ENCODE measurements around the gene L3MBTL1. TPM values are rescaled to one million over a fixed set of nuclear protein-coding genes. Genes with fewer than 3 reads are reported as not detected.

The L3MBTL1 gene
- total RNA-seq (2013), result 3.9 TPM
- 1 to 10 TPM in 1 of 3 donors, under 1 TPM in 2; 0.31 to 9.0 (median 0.36) TPM for polyA plus RNA-seq
- polyA minus RNA-seq, result 5.8 and 7.1 TPM in 2 replicates
- 0.35 to 5.3 (median 2.2) reads per million in 11 experiments for total RNA-seq

DNA sequence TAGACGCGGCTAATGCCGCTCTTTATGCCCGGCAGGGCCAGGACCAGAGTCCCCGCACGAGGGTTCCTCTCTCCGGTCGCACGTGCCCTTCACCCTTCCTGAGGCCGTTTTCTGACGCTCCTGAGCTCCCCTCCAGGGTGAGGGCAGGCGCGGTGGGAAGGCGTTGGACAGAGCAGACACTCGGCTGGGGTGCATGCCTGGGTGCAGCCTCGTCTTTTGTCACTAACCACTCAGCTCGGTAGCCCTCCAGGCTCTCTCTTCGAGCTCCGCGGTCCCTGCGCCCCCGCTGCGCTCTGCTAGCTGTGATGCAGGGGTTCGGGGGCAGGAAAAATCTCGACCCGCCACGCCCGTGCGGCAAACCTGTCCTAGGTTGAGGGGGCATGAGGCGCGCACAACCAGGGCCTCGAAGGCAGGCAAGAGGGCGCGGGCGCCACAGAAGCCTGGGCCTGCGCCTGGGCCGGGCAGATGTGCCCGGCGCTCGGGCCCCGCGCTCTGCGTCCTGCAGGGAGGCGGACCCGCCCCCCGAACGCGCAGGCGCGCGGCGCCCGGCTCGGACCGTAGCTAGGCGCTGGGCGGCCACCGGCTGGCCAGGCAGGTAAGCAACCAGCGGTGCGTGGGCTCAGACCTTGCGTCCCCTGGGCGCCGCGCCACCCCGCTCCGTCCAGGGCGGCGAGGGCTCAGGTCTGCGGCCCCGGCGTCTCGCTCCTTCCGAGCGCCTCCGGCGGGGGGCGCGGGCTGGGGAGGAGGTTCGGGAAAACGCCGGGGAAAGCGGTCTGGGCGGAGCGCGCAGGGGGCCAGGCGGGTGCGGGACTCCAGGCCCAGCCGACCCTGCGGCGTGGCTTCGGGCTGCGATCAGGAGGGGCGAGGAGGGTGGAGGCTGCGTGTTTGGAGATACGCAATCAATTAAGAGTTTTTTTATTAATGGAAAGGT, at the start of gene L3MBTL1:
TSS of gene L3MBTL1 (plus strand) at position 548 of the 931 bp plus-strand sequence. CDS start 5,807 bp downstream, outside the sequence.
- no peak within 1 kb of the TSS for H3K27ac Mint-ChIP-seq
- 5% methylated on average over 85 of the region's 95 CpGs for WGBS (ENCODE audit: insufficient coverage)
- peak within 1 kb of the TSS; percentile 77 to 87 for H3K4me3 Mint-ChIP-seq
- Histone ChIP-seq H3K9me3 (replicated peaks in 1 of 2; ENCODE audit: control insufficient read depth in 1 of 2, insufficient read depth in 1 of 2, low read length in 2 of 2) (peaks cover 0 to 16% of the 10 kb centered on the region in 2 donors), H4K20me1 (ENCODE audit: insufficient read depth, low read length) (no peaks in the 10 kb centered on the region), H3K79me2 (ENCODE audit: insufficient read depth, low read length) (no peaks in the 10 kb centered on the region), H3K27ac (ENCODE audit: low read depth in 1 of 2, low read length in 2 of 2) (no peak within 1 kb of the TSS), H2AFZ (ENCODE audit: insufficient read depth, low read depth, low read length, poor library complexity, severe bottlenecking) (peak within 1 kb of the TSS; percentile 82), H3K4me1 (ENCODE audit: control insufficient read depth in 1 of 2, insufficient read depth in 2 of 2, low read length in 2 of 2) (peaks cover 6 to 16% of the 10 kb centered on the region in 2 donors), H3K4me3 (replicated peaks in 1 of 3; ENCODE audit: low read depth in 2 of 3, low read length in 3 of 3) (peak within 1 kb of the TSS; percentile 32 to 78 (median 42)), H3K9ac (ENCODE audit: insufficient read depth, low read length, poor library complexity, severe bottlenecking) (peak within 1 kb of the TSS; percentile 46), H3K36me3 (replicated peaks in 1 of 2; ENCODE audit: control insufficient read depth in 1 of 2, insufficient read depth in 2 of 2, low read length in 2 of 2) (no peaks in the 10 kb centered on the region), H3K27me3 (ENCODE audit: control insufficient read depth in 2 of 2, insufficient read depth in 2 of 2, low read length in 2 of 2) (peaks cover 24 to 42% of the 10 kb centered on the region in 2 donors), H3K4me2 (replicated peaks; ENCODE audit: extremely low read depth, low read length, poor library complexity, severe bottlenecking) (peak within 1 kb of the TSS; percentile 85)
- peaks cover 0 to 15% (median 0%) of the 10 kb centered on the region in 7 donors for H3K9me3 Mint-ChIP-seq
- H3K27me3 Mint-ChIP-seq (ENCODE audit: low read depth in 3 of 3), result peaks cover 47 to 63% (median 56%) of the 10 kb centered on the region in 3 donors
- peaks cover 11% of the 10 kb centered on the region for H3K4me1 Mint-ChIP-seq
- no peak for DNase-seq
- TF ChIP-seq, protein P1, sequence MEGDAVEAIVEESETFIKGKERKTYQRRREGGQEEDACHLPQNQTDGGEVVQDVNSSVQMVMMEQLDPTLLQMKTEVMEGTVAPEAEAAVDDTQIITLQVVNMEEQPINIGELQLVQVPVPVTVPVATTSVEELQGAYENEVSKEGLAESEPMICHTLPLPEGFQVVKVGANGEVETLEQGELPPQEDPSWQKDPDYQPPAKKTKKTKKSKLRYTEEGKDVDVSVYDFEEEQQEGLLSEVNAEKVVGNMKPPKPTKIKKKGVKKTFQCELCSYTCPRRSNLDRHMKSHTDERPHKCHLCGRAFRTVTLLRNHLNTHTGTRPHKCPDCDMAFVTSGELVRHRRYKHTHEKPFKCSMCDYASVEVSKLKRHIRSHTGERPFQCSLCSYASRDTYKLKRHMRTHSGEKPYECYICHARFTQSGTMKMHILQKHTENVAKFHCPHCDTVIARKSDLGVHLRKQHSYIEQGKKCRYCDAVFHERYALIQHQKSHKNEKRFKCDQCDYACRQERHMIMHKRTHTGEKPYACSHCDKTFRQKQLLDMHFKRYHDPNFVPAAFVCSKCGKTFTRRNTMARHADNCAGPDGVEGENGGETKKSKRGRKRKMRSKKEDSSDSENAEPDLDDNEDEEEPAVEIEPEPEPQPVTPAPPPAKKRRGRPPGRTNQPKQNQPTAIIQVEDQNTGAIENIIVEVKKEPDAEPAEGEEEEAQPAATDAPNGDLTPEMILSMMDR (IDR thresholded peaks at IDR 0.05), result no peak
- H3K36me3 Mint-ChIP-seq, result no peaks in the 10 kb centered on the region
- intact Hi-C loops (cut with micrococcal nuclease), result no loop called here

DNA sequence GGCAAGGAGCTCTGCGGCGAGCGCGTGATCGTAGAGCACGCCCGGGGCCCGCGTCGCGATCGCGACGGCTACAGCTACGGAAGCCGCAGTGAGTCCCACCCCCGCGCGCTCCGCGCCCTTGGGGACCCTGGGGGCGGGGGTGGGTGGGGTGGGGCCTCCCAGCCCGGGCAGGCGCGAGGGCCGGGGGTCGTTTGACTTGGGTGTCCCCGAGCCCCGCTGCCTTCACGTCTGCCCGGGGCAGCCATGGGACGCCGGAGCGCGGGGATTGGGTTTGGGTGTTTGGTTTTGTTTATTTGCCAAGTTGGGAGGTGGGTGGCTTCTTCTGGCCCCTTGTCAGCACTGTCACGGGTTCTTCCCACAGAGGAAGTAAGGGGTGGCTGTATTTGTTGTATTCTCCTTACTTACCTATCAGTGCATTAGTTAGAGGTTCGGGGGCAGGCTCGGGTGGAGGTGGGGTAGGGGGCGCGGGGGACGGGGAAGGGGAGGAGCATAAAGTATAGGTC, 49.0 kb upstream of the L3MBTL1 start:
- H3K4me1 ChIP-seq (ENCODE audit: control insufficient read depth in 1 of 2, insufficient read depth in 2 of 2, low read length in 2 of 2), result peaks cover 13 to 19% of the 10 kb centered on the region in 2 donors
- H3K4me2 ChIP-seq (replicated peaks; ENCODE audit: extremely low read depth, low read length, poor library complexity, severe bottlenecking), result peak overlapping the region; percentile 86
- 0% methylated on average over 5 of the region's 41 CpGs for WGBS (ENCODE audit: insufficient coverage)
- intact Hi-C loops (cut with micrococcal nuclease), result loop anchor here (5.0 to 10.0 kb wide), 4 partner anchors 134 to 754 kb away; partner anchors contain the start of genes IFT52 (in 2 of the 2), OSER1 (in 2 of the 2) and MYBL2 (in 1 of the 2)
- peak overlapping the region; percentile 99 for H3K9ac ChIP-seq (ENCODE audit: insufficient read depth, low read length, poor library complexity, severe bottlenecking)
- H3K27me3 ChIP-seq (ENCODE audit: control insufficient read depth in 2 of 2, insufficient read depth in 2 of 2, low read length in 2 of 2), result no peaks in the 10 kb centered on the region
- H3K27ac Mint-ChIP-seq, result peak overlapping the region; percentile 80 to 99 (median 92)
- H3K27ac ChIP-seq (ENCODE audit: low read depth in 1 of 2, low read length in 2 of 2), result peak overlapping the region; percentile 93 to 99
- TF ChIP-seq, protein P1 (IDR thresholded peaks at IDR 0.05), result no peak
- peaks cover 23% of the 10 kb centered on the region for H3K4me1 Mint-ChIP-seq
- DNase-seq, result peak in 2 of 3 donors; percentile 23 to 37
- H3K36me3 Mint-ChIP-seq, result peaks cover 41 to 46% of the 10 kb centered on the region in 2 donors
- no peak overlapping the region for H2AFZ ChIP-seq (ENCODE audit: insufficient read depth, low read depth, low read length, poor library complexity, severe bottlenecking)
- peaks cover 55% of the 10 kb centered on the region for H3K79me2 ChIP-seq (ENCODE audit: insufficient read depth, low read length)
- H3K27me3 Mint-ChIP-seq (ENCODE audit: low read depth in 3 of 3), result peaks cover 6 to 15% (median 9%) of the 10 kb centered on the region in 3 donors
- H3K9me3 ChIP-seq (replicated peaks in 1 of 2; ENCODE audit: control insufficient read depth in 1 of 2, insufficient read depth in 1 of 2, low read length in 2 of 2), result no peaks in the 10 kb centered on the region
- H3K36me3 ChIP-seq (replicated peaks in 1 of 2; ENCODE audit: control insufficient read depth in 1 of 2, insufficient read depth in 2 of 2, low read length in 2 of 2), result peaks cover 45% of the 10 kb centered on the region in 2 donors
- H3K4me3 Mint-ChIP-seq, result peak overlapping the region; percentile 93 to 96
- H3K9me3 Mint-ChIP-seq, result no peaks in the 10 kb centered on the region
- H3K4me3 ChIP-seq (replicated peaks in 1 of 3; ENCODE audit: low read depth in 2 of 3, low read length in 3 of 3), result peak overlapping the region; percentile 80 to 86 (median 81)
- peaks cover 50% of the 10 kb centered on the region for H4K20me1 ChIP-seq (ENCODE audit: insufficient read depth, low read length)
